Measurements from ENCODE around the gene EPX.
"Not testable (repeated sequence)": the region's sequence is repeated elsewhere in the genome, so short reads cannot be mapped to it uniquely, and the experiment has no call there.

EPX gene, protein sequence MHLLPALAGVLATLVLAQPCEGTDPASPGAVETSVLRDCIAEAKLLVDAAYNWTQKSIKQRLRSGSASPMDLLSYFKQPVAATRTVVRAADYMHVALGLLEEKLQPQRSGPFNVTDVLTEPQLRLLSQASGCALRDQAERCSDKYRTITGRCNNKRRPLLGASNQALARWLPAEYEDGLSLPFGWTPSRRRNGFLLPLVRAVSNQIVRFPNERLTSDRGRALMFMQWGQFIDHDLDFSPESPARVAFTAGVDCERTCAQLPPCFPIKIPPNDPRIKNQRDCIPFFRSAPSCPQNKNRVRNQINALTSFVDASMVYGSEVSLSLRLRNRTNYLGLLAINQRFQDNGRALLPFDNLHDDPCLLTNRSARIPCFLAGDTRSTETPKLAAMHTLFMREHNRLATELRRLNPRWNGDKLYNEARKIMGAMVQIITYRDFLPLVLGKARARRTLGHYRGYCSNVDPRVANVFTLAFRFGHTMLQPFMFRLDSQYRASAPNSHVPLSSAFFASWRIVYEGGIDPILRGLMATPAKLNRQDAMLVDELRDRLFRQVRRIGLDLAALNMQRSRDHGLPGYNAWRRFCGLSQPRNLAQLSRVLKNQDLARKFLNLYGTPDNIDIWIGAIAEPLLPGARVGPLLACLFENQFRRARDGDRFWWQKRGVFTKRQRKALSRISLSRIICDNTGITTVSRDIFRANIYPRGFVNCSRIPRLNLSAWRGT

DNA sequence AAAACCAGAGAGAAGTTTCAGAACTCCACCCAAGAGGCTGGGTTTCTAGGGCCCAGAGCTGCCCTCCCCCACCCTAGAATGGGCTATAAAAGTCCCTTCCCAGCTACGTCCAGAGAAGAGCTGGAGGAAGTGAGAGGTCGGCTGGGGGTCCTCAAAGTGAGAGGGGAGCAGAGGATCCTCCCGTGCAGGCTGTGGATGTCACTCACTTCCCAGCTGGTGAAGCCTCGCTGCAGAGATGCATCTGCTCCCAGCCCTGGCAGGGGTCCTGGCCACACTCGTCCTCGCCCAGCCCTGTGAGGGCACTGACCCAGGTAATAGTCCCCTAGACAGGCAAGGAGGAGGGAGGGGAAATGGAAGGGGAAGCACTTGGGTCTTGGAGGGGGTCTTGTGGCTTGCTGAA is at the start of gene EPX:
EPX (plus strand) TSS at position 115 of the 400 bp plus-strand sequence; CDS start at position 236, 121 bp downstream.
- TF ChIP-seq ZFX (IDR thresholded peaks at IDR 0.05; ENCODE audit: borderline replicate concordance) (no peak), CTCF (IDR thresholded peaks at IDR 0.05) (no peak)
- no peak within 1 kb of the TSS for H3K27ac ChIP-seq

- not testable (repeated sequence) for H3K27ac ChIP-seq
Measured at GRCh38 chr17:58143335-58143734, 49.2 kb upstream of the EPX start.

- no peak overlapping the region for H3K27ac ChIP-seq
- no peak for TF ChIP-seq ZFX (IDR thresholded peaks at IDR 0.05; ENCODE audit: borderline replicate concordance)
- no peak for TF ChIP-seq CTCF (IDR thresholded peaks at IDR 0.05)
Measured at GRCh38 chr17:58144801-58145200, 47.7 kb upstream of the EPX start.

DNA sequence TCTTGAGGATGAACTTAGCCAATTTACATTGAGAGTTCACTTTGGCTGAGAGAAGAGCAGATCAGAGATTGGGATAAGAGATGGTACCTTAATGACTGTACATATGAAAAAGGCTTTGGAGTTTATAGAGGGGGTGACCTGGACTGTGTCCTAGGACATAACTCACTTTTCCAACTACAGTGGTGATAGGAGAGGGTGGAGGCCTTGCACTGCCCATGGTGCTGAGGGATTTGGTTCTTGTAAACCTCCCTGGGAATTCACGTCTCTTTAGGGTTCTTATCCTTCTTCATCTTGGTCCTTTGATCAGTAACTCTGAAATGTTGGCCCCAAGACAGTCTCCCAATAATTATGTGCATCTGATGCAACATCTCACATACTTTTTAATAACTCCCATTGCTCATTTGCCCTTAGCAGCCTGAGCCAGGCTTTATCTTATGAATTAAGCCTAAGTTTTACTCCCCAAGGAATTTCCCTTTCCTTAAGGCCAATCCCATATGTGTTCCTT is 44.5 kb upstream of the EPX start, which contains the start of gene OR4D1:
OR4D1 (plus strand) TSS at position 455 of the 505 bp plus-strand sequence. CDS start 6,770 bp downstream, outside the sequence.
- no peak within 1 kb of the TSS for H3K27ac ChIP-seq
- TF ChIP-seq ZFX (IDR thresholded peaks at IDR 0.05; ENCODE audit: borderline replicate concordance) (no peak), CTCF (IDR thresholded peaks at IDR 0.05) (no peak)

- no peak for TF ChIP-seq ZFX (IDR thresholded peaks at IDR 0.05; ENCODE audit: borderline replicate concordance)
- no peak for TF ChIP-seq CTCF (IDR thresholded peaks at IDR 0.05)
Measured at GRCh38 chr17:58148609-58149008, 43.9 kb upstream of the EPX start.

GRCh38 chr17:58150394-58150793 is 42.1 kb upstream of the EPX start:
- no peak overlapping the region for H3K27ac ChIP-seq
- TF ChIP-seq ZFX (IDR thresholded peaks at IDR 0.05; ENCODE audit: borderline replicate concordance) (no peak), CTCF (IDR thresholded peaks at IDR 0.05) (no peak)

More at GRCh38 chr17:58148609-58149008, 43.9 kb upstream of the EPX start:
- no peak overlapping the region for H3K27ac ChIP-seq

DNA sequence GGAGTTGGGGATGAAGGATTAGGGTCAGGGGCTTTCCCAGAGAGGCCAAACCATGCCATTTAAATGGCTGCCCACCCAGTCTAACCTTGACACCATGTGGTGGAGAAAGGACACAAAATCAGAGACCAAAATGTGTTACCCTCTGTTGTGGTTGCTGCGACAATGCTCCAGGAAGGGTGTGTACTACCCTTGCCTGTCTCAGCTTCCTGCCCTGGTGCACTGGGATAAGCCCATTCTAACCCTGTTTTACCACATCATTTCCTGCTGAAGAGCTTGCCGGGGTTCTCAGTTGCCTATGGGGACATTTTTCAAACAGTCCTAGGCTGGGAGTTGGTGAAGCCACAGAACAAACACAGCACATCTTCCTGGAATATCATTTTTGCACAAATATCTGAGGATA is 39.5 kb upstream of the EPX start:
- TF ChIP-seq CTCF (IDR thresholded peaks at IDR 0.05) (no peak), ZFX (IDR thresholded peaks at IDR 0.05; ENCODE audit: borderline replicate concordance) (no peak)
- no peak overlapping the region for H3K27ac ChIP-seq
